ENCODE data around the gene DENND4A. TPM values are rescaled to one million over a fixed set of nuclear protein-coding genes. Genes with fewer than 3 reads are reported as not detected.

Gene DENND4A
- total and polyA plus RNA-seq, 9 of the 15 experiments (the other 6 are each of a cell fraction or from before 2014, with no cell fraction given): 6.8 to 32.3 (median 19.9) TPM

- TF ChIP-seq STAT6 (CRISPR knock-in tag; IDR thresholded peaks at IDR 0.05) (peak; percentile 79; the same call in 1 of the 2 replicates), DNMT1 (IDR thresholded peaks at IDR 0.05) (no peak), TEAD4 (IDR thresholded peaks at IDR 0.05; ENCODE audit: low read length) (peak; percentile 52), TEAD4 (CRISPR knock-in tag; IDR thresholded peaks at IDR 0.05; ENCODE audit: borderline replicate concordance) (0 out of 2 replicates have a peak, but pooled peaks have one; percentile 30), ZNF395 (CRISPR knock-in tag; IDR thresholded peaks at IDR 0.05) (peak; percentile 0; the same call in 1 of the 2 replicates), MAFK (IDR thresholded peaks at IDR 0.05; ENCODE audit: low read length) (peak; percentile 6; the same call in 1 of the 2 replicates), PYGO2 (tag; IDR thresholded peaks at IDR 0.05) (no peak), ZFPM2 (CRISPR knock-in tag; IDR thresholded peaks at IDR 0.05) (0 out of 2 replicates have a peak, but pooled peaks have one; percentile 47), FOXK2 (conservative IDR thresholded peaks at IDR 0.05 in 1 of 2, IDR thresholded peaks at IDR 0.05 in 1 of 2; ENCODE audit: low read depth in 2 of 2) (peak; percentile 67 to 71; a peak in 3 of 4 replicates), ERF (CRISPR knock-in tag; IDR thresholded peaks at IDR 0.05) (0 out of 2 replicates have a peak, but pooled peaks have one; percentile 16), POU5F1 (IDR thresholded peaks at IDR 0.05; ENCODE audit: borderline replicate concordance, low read depth, low read length, partially characterized antibody) (peak; percentile 43), CREB5 (CRISPR knock-in tag; IDR thresholded peaks at IDR 0.05) (no peak; the same call in 1 of the 2 replicates), STAT5A (IDR thresholded peaks at IDR 0.05; ENCODE audit: borderline replicate concordance, low read length) (peak; percentile 6; the same call in 1 of the 2 replicates)
- TF ChIP-seq, protein P1, sequence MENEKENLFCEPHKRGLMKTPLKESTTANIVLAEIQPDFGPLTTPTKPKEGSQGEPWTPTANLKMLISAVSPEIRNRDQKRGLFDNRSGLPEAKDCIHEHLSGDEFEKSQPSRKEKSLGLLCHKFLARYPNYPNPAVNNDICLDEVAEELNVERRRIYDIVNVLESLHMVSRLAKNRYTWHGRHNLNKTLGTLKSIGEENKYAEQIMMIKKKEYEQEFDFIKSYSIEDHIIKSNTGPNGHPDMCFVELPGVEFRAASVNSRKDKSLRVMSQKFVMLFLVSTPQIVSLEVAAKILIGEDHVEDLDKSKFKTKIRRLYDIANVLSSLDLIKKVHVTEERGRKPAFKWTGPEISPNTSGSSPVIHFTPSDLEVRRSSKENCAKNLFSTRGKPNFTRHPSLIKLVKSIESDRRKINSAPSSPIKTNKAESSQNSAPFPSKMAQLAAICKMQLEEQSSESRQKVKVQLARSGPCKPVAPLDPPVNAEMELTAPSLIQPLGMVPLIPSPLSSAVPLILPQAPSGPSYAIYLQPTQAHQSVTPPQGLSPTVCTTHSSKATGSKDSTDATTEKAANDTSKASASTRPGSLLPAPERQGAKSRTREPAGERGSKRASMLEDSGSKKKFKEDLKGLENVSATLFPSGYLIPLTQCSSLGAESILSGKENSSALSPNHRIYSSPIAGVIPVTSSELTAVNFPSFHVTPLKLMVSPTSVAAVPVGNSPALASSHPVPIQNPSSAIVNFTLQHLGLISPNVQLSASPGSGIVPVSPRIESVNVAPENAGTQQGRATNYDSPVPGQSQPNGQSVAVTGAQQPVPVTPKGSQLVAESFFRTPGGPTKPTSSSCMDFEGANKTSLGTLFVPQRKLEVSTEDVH (IDR thresholded peaks at IDR 0.05; ENCODE audit: low read depth, partially characterized antibody): peak; percentile 91
- TF ChIP-seq, protein P2, sequence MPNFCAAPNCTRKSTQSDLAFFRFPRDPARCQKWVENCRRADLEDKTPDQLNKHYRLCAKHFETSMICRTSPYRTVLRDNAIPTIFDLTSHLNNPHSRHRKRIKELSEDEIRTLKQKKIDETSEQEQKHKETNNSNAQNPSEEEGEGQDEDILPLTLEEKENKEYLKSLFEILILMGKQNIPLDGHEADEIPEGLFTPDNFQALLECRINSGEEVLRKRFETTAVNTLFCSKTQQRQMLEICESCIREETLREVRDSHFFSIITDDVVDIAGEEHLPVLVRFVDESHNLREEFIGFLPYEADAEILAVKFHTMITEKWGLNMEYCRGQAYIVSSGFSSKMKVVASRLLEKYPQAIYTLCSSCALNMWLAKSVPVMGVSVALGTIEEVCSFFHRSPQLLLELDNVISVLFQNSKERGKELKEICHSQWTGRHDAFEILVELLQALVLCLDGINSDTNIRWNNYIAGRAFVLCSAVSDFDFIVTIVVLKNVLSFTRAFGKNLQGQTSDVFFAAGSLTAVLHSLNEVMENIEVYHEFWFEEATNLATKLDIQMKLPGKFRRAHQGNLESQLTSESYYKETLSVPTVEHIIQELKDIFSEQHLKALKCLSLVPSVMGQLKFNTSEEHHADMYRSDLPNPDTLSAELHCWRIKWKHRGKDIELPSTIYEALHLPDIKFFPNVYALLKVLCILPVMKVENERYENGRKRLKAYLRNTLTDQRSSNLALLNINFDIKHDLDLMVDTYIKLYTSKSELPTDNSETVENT (CRISPR knock-in tag; IDR thresholded peaks at IDR 0.05): peak; percentile 84
Measured at GRCh38 chr15:65610871-65611718, 181.0 kb downstream of the DENND4A start, which contains the start of gene INTS14 (continued).
